HL-60/S4 treated with phorbol 12-myristate 13-acetate at 8.2 ng/mL for 4 days and 3 days (cell line): ENCODE data around the gene PKNOX1.
"Not testable (repeated sequence)": the region's sequence is repeated elsewhere in the genome, so short reads cannot be mapped to it uniquely, and the experiment has no call there.

Experiments
- in situ Hi-C: fragments of 300-500 bp; cut with MboI; formaldehyde crosslinking; loops from 2 replicates; pipeline ENCODE4 v1.15.0; 2022; ENCODE audit warnings: low sequenced_read_pairs

Gene PKNOX1, protein sequence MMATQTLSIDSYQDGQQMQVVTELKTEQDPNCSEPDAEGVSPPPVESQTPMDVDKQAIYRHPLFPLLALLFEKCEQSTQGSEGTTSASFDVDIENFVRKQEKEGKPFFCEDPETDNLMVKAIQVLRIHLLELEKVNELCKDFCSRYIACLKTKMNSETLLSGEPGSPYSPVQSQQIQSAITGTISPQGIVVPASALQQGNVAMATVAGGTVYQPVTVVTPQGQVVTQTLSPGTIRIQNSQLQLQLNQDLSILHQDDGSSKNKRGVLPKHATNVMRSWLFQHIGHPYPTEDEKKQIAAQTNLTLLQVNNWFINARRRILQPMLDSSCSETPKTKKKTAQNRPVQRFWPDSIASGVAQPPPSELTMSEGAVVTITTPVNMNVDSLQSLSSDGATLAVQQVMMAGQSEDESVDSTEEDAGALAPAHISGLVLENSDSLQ

DNA sequence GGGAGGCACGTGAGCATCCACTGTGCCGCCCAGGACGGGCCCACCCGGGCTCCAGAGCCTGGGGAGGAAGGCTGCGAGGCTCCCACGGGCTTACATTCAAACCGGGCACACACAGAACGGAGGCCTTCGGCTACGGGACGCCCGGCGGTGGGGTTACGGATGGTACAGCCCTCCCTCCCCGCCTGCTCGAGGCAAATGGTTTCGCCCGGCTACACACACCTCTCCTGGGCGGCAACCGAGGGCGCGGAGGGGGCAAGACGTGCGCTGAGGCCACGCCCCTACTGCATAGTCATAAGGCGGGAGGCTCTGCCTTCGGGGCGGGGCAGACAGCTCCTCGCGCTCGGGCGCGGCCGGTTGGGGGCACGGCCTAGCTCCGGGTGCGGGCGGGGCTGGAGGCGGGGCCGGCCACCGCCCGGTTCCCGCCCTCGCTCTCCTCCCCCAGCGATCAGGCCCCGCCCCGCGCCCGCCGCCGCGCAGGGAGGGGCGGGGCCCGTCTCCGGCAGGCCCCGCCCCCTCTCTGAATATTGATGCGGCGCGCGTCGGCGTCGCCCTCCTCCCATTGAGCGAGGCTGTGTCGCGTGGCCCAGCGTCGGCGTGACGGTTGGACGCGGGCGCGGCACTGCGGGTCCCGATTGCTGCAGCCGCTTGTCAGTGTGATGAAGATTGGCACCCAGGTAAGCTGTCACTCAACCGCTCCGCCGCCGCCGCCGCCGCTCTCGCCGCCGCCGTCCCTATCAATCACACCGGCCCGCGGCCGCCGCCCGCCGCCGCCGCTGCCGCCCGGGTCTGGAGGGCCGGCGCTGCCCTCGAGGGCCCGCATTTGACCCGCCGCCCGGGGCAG, at the start of gene PKNOX1:
Gene PKNOX1, plus strand, starts transcription at position 572 of the 841 bp plus-strand sequence. CDS start 29,820 bp downstream, outside the sequence.
- in situ Hi-C loops: no loop called here

GRCh38 chr21:42925114-42925926, 49.0 kb upstream of the PKNOX1 start, which contains the start of gene ERVH48-1:
TSS of gene ERVH48-1 (minus strand) at chr21:42925630. CDS start at chr21:42919006, 6,624 bp downstream.
- in situ Hi-C loops: no loop called here

DNA sequence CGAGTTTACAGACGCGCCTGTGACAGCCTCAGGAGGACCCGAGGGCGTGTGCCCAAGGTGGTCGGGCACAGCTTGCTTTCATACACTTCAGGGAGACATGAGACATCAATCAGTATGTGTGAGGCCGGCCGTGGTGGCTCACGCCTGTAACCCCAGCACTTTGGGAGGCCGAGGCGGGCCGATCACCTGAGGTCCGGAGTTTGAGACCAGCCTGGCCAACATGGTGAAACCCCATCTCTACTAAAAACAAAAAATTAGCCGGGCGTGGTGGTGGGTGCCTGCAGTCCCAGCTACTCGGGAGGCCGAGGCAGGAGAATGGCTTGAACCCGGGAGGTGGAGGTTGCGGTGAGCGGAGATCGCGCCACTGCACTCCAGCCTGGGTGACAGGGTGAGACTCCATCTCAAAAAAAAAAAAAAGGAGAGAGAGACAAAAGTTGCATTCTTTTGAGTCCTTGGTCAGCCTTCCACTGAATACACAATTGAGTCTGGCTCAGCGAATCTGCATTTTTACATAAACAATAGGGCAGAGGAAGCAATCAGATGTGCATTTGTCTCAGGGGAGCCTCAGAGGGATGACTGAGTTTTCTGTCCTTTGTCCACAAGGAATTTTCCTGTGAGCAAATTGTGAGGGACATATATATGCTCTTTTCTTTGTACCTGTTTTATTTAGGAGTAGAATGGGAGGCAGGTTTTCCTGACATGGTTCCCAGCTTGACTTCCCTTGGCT, 46.7 kb upstream of the PKNOX1 start:
- in situ Hi-C loops: not testable (repeated sequence)

GRCh38 chr21:42929969-42930368, 44.4 kb upstream of the PKNOX1 start:
- in situ Hi-C loops: no loop called here

- in situ Hi-C loops: no loop called here
These were observed 42.7 kb upstream of the PKNOX1 start for GRCh38 chr21:42931560-42932235.

- in situ Hi-C loops: not testable (repeated sequence)
These were observed 41.8 kb upstream of the PKNOX1 start for GRCh38 chr21:42932378-42933136.

GRCh38 chr21:42933137-42933970, 41.0 kb upstream of the PKNOX1 start:
- in situ Hi-C loops: not testable (repeated sequence)

DNA sequence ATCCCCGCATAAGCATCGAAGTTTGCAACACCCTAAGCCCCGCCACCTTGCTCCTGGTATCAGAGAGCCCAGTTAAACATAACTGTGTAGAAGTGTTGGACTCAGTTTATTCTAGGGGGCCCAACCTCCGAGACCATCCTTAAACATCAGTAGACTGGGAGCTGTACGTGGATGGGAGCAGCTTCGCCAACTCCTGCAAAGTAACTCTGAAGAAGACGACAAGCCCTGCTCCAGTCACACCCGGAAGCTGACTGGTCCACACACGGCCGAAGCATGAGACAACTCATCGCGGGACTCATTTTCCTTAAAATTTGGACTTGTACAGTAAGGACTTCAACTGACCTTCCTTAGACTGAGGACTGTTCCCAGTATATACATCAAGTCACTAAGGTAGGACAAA, 40.4 kb upstream of the PKNOX1 start:
- in situ Hi-C loops: not testable (repeated sequence)

GRCh38 chr21:42936360-42936759, 38.0 kb upstream of the PKNOX1 start:
- in situ Hi-C loops: not testable (repeated sequence)

GRCh38 chr21:42937034-42937940, 37.1 kb upstream of the PKNOX1 start:
- in situ Hi-C loops: not testable (repeated sequence)

DNA sequence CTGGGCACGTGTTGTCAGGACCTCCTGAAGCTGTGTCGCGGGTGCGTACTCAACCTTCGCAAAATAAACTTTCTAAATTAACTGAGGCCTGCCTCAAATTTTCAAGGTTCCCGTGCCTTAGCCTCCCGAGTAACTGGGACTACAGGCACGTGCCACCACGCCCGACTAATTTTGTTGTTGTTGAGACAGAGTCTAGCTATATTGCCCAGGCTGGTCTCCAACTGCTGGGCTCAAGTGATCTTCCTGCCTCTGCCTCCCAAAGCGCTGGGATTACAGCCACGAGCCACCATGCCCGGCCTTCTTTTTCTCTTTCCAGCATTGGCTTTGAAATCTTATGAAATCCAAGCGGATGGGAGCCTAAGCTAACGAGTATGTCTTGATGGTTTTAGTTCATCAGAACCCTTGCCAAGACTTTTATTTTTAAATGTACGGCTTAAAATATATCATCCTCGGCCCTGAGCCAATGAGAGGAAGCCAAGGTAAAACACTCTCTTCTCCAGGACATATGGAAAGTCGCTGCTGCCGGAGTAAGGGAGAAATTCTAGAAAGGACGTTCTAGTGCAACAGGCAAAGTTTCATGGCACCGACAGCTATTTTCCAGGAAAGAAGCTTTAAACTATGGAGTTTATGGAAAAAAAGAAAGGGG, 36.3 kb upstream of the PKNOX1 start:
- in situ Hi-C loops: no loop called here

DNA sequence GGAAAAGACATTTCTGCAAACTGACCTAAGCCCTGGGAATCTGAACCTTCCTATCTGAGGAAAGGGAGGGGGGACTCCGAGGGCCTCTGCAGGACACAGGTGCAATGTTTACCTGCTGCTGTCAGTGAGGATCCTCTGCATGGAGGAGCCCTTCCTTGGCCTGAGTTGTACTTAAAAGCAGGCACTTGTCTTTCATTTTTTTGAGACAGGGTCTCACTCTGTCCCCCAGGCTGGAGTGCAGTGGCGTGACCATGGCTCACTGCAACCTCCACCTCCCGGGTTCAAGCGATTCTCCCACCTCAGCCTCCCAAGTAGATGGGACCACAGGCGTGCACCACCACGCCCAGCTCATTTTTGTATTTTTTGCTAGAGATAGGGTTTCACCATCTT, 35.8 kb upstream of the PKNOX1 start:
- in situ Hi-C loops: not testable (repeated sequence)

- in situ Hi-C loops: no loop called here
These were observed 34.6 kb upstream of the PKNOX1 start for GRCh38 chr21:42939582-42940413.

DNA sequence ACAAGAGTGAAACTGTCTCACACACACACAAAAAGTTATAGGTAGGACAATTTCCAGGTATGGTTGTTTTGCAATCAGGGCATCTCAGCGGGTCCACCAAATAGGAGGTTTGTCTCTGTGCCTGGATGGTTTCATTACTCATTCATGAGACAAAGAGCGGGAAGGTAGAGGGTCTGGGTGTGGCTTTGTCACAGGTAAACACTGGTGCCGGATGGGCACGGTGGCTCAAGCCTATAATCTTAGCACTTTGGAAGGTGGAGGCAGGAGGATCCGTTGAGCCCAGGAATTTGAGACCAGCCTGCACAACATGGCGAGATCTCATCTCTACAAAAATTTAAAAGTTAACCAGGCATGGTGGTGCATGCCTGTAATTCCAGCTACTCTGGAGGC, 32.7 kb upstream of the PKNOX1 start:
- in situ Hi-C loops: no loop called here

DNA sequence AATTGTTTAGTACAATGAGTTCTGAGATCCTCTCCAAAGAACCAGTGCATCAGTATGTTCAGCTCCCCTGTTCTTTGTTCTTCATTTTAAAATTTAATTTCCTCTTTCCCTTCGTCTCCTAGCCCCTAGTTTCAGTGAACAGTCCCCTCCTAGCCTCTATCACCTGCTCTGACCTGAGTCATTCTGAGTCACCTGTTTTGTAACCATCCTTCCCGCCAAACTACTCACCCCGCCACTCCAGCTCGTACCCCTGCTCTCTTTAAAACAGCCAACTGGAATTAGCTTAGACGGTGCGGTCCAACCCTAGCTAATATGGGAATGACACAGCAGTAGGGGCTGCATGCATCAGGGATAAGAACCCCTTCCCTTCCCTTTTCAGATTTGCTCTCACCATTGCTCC, 32.1 kb upstream of the PKNOX1 start:
- in situ Hi-C loops: no loop called here
